HepG2 (cell line): ENCODE results near the gene DDX20. TPM values are rescaled to one million over a fixed set of nuclear protein-coding genes. Genes with fewer than 3 reads are reported as not detected.

Experiments used
- ATAC-seq: fragments of 200-7000 bp; cut with Tn5 transposase; 3 replicates; pipeline ENCODE4 v1.9.1; 2020; ENCODE audit warnings: mild to moderate bottlenecking, moderate library complexity
- BruUV-seq: library from RNA; stranded (reverse); fragments of 400-500 nt; replicated peaks from 2 replicates; lab custom pipeline; 2021; lab: Mats Ljungman, UMichigan
- CTCF ChIA-PET: fragments of 300-600 bp; formaldehyde crosslinking; extraction: SDS; loops from one replicate; lab custom pipeline; 2021; ENCODE audit warnings: low total read pairs, inconsistent platforms, low intra/inter-chr PET ratio; lab: Yijun Ruan, JAX
- POLR2A ChIA-PET: fragments of 350-600 bp; sonication (Branson Sonifier 250); formaldehyde crosslinking; loops from one replicate; lab custom pipeline; 2020; ENCODE audit warnings: antibody characterized with exemption, inconsistent platforms; lab: Yijun Ruan, JAX
- DNase-seq: peaks from one replicate; pipeline ENCODE4 v3.0.0-alpha.2; 2015; ENCODE audit warnings: low spot score
- FAIRE-seq: peaks from 3 replicates; lab custom pipeline; 2011; peaks lifted over from hg19 to GRCh38; lab: Jason Lieb, UNC
- H2AFZ ChIP-seq: one replicate; pipeline ENCODE4 v1.6.1; 2011; ENCODE audit warnings: low read length, inconsistent platforms
- H3K27ac ChIP-seq: fragments of 300-600 bp; 3 replicates; pipeline ENCODE4 v1.8.0; 2011; ENCODE audit warnings: mixed run types, mild to moderate bottlenecking, mixed read lengths, low read length, inconsistent platforms; ENCODE audit not compliant: insufficient read depth; ENCODE audit errors: extremely low read length
- H3K27me3 ChIP-seq, 2 experiments: fragments of 200-600 bp in 1 of 2; 2 replicates in 1 of 2; 3 replicates in 1 of 2; pipeline versions ENCODE4 v1.6.0 to v1.8.0; 2011; ENCODE audit warnings: low read length in 2 of 2, mild to moderate bottlenecking in 2 of 2, moderate library complexity in 2 of 2, inconsistent platforms in 1 of 2; ENCODE audit not compliant: insufficient read depth in 2 of 2, control insufficient read depth in 1 of 2
- H3K36me3 ChIP-seq, 2 experiments: fragments of 200-600 bp in 1 of 2; replicated peaks in 1 of 2; 2 replicates in 1 of 2; 3 replicates in 1 of 2; pipeline versions ENCODE4 v1.5.1 to v1.8.0; 2011; ENCODE audit warnings: low read length in 2 of 2, inconsistent platforms in 1 of 2; ENCODE audit not compliant: insufficient read depth in 2 of 2, control insufficient read depth in 1 of 2
- H3K4me1 ChIP-seq: 2 replicates; pipeline ENCODE4 v1.5.1; 2012; ENCODE audit warnings: low read length, inconsistent platforms; ENCODE audit not compliant: insufficient read depth
- H3K4me2 ChIP-seq: 2 replicates; pipeline ENCODE4 v1.6.0; 2011; ENCODE audit warnings: low read depth, low read length, inconsistent platforms
- H3K4me3 ChIP-seq, 3 experiments: fragments of 200-600 bp in 1 of 3; sonication (generic), shearing (Covaris generic) in 1 of 3; replicated peaks in 1 of 3; 2 replicates each; pipeline ENCODE4 v1.5.1; 2011 to 2016; ENCODE audit warnings: low read length in 3 of 3, inconsistent platforms in 2 of 3, low read depth in 2 of 3, mild to moderate bottlenecking in 2 of 3, control low read depth in 1 of 3, mixed read lengths in 1 of 3; ENCODE audit not compliant: insufficient read depth in 1 of 3
- H3K79me2 ChIP-seq: one replicate; pipeline ENCODE4 v1.6.1; 2011; ENCODE audit warnings: low read length, inconsistent platforms; ENCODE audit not compliant: insufficient read depth
- H3K9ac ChIP-seq: 2 replicates; pipeline ENCODE4 v1.6.0; 2011; ENCODE audit warnings: mild to moderate bottlenecking, low read depth, low read length, inconsistent platforms; ENCODE audit not compliant: insufficient read depth
- H3K9me3 ChIP-seq: 2 replicates; pipeline ENCODE4 v1.5.1; 2012; ENCODE audit warnings: mild to moderate bottlenecking, low read length
- H4K20me1 ChIP-seq: 2 replicates; pipeline ENCODE4 v1.6.0; 2011; ENCODE audit warnings: inconsistent platforms, mild to moderate bottlenecking, low read length, moderate library complexity; ENCODE audit not compliant: insufficient read depth
- FLYWCH1 ChIP-seq: sonication (generic); formaldehyde crosslinking; IDR thresholded peaks from 2 replicates; pipeline ENCODE4 v1.8.1; 2023; ENCODE audit warnings: mild to moderate bottlenecking, missing genetic modification reagents
- HOXA3 ChIP-seq: sonication (generic); formaldehyde crosslinking; IDR thresholded peaks from 2 replicates; pipeline ENCODE4 v1.5.0; 2020; ENCODE audit warnings: missing genetic modification reagents
- KDM4B ChIP-seq: sonication (generic); formaldehyde crosslinking; IDR thresholded peaks from 2 replicates; pipeline ENCODE4 v1.4.0; 2020; ENCODE audit warnings: missing genetic modification reagents
- MIER2 ChIP-seq: IDR thresholded peaks from 2 replicates; pipeline ENCODE4 v1.6.1; 2016; ENCODE audit warnings: missing biosample characterization, missing genetic modification reagents
- SAP130 ChIP-seq: IDR thresholded peaks from 2 replicates; pipeline ENCODE4 v1.6.1; 2016; ENCODE audit warnings: low read depth
- SOX5 ChIP-seq: IDR thresholded peaks from 2 replicates; pipeline ENCODE4 v1.6.1; 2016; ENCODE audit warnings: borderline replicate concordance
- SRF ChIP-seq: IDR thresholded peaks from 2 replicates; pipeline ENCODE4 v1.6.1; 2011; ENCODE audit warnings: mild to moderate bottlenecking, low read depth, low read length, moderate library complexity
- TOE1 ChIP-seq: sonication (generic); formaldehyde crosslinking; IDR thresholded peaks from 2 replicates; pipeline ENCODE4 v1.4.0; 2020; ENCODE audit warnings: mild to moderate bottlenecking, missing genetic modification reagents
- ZNF329 ChIP-seq: sonication (generic); formaldehyde crosslinking; IDR thresholded peaks from 2 replicates; pipeline ENCODE4 v1.9.0; 2021; ENCODE audit warnings: low read depth, mild to moderate bottlenecking, missing genetic modification reagents
- ZNF337 ChIP-seq: sonication (generic); formaldehyde crosslinking; IDR thresholded peaks from 2 replicates; pipeline ENCODE4 v1.5.1; 2020; ENCODE audit warnings: missing genetic modification reagents, low read depth, mild to moderate bottlenecking, borderline replicate concordance
- ZNF891 ChIP-seq: sonication (generic); formaldehyde crosslinking; IDR thresholded peaks from 2 replicates; pipeline ENCODE4 v1.5.0; 2020; ENCODE audit warnings: mild to moderate bottlenecking, missing genetic modification reagents
- WGBS: methylation state at CpG from one replicate; pipeline ENCODE4 v1.1.6; 2017; ENCODE audit warnings: low lambda C conversion rate; 5-methylcytosine and 5-hydroxymethylcytosine counted together
- in situ Hi-C: cut with HindIII; loops from 2 replicates; pipeline ENCODE4 v1.10.0; 2017; ENCODE audit warnings: low pct_unique_long_range_greater_than_20kb; ENCODE audit not compliant: extremely low pct_ligation_motif_present
- intact Hi-C: fragments of 100-400 bp; cut with micrococcal nuclease; formaldehyde crosslinking; loops from one replicate; pipeline ENCODE4 v1.10.0; 2022; ENCODE audit not compliant: unreplicated experiment
- polyA plus RNA-seq, 8 experiments: library from polyadenylated mRNA; depleted of rRNA in 3 of 8; stranded (reverse) in 7 of 8; unstranded in 1 of 8; fragments of >200 nt; fragmentation: Illumina TruSeq in 4 of 8; extraction: Trizol in 4 of 8; gene quantifications; 2 replicates each; pipeline versions ENCODE4 v1.2.1 to v1.2.3, GENCODE V29; 2011 to 2016; ENCODE audit warnings: low read depth in 4 of 8, missing spikeins in 1 of 8, mixed read lengths in 1 of 8; ENCODE audit not compliant: insufficient read depth in 1 of 8
- total RNA-seq, 5 experiments: library from RNA; depleted of rRNA; stranded (reverse); fragments of >200 nt; fragmentation: Illumina TruSeq; extraction: Trizol; gene quantifications; 2 replicates each; pipeline ENCODE4 v1.2.3, GENCODE V29; 2016; ENCODE audit warnings: low read depth in 1 of 5
- TF ChIP-seq, protein P1 (sequence below): sonication (generic); formaldehyde crosslinking; IDR thresholded peaks from 2 replicates; pipeline ENCODE4 v1.5.1; 2020; ENCODE audit warnings: missing genetic modification reagents, mild to moderate bottlenecking, borderline replicate concordance
- TF ChIP-seq, protein P2 (sequence below): sonication (generic); formaldehyde crosslinking; IDR thresholded peaks from 2 replicates; pipeline ENCODE4 v1.4.0; 2020; ENCODE audit warnings: mild to moderate bottlenecking, missing genetic modification reagents
- TF ChIP-seq, protein P3 (sequence below): sonication (generic); formaldehyde crosslinking; IDR thresholded peaks from 2 replicates; pipeline ENCODE4 v1.9.0; 2021; ENCODE audit warnings: missing genetic modification reagents, mild to moderate bottlenecking, borderline replicate concordance
- TF ChIP-seq, protein P4 (sequence below): sonication (generic); formaldehyde crosslinking; IDR thresholded peaks from 2 replicates; pipeline ENCODE4 v1.4.0; 2020; ENCODE audit warnings: missing genetic modification reagents, mild to moderate bottlenecking, borderline replicate concordance
- TF ChIP-seq, protein P5 (sequence below): sonication (generic); formaldehyde crosslinking; IDR thresholded peaks from 2 replicates; pipeline ENCODE4 v1.5.0; 2020; ENCODE audit warnings: mild to moderate bottlenecking, missing genetic modification reagents, moderate library complexity

DDX20 gene
- total and polyA plus RNA-seq, 2 of the 13 experiments (the other 11 are each of a cell fraction or from before 2014, with no cell fraction given): 4.0 to 14.3 TPM

DNA sequence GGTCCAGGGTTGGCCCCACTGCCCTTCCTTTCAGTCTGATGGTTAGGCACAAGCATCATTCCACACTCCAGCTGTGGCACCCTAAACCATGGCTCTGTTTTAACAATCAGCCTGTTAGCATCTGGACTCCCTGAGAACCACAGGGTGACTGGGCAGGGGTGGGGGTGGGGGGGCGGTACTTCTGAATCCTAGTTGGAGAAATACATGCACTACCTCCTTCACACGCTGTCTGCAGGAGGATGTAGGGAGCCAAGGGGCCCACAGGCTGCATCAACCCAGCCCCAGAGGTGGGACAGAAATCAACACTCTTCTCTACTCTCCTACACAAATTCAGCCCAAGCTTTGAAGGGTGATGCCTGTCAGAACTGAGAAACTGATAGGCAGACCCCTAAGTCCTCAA is 23.8 kb downstream of the DDX20 start:
- DNase-seq (no peak), FAIRE-seq (no peak), ATAC-seq (no peak)
- no TSS peak for BruUV-seq
- intact Hi-C loops (no loop called here), in situ Hi-C loops (no loop called here)
- ChIA-PET CTCF (no interaction called here), POLR2A (no interaction called here)
- no peaks in the 10 kb centered on the region for H4K20me1 ChIP-seq
- H3K36me3 ChIP-seq: no peaks in the 10 kb centered on the region
- H3K4me1 ChIP-seq: peaks cover 6% of the 10 kb centered on the region; the same call in 1 of the 2 replicates
- no peaks in the 10 kb centered on the region for H3K9me3 ChIP-seq
- no peak overlapping the region for H2AFZ ChIP-seq
- WGBS: no CpG with 5 or more reads among the region's 2 CpGs
- H3K4me2 ChIP-seq: no peak overlapping the region
- no peak overlapping the region for H3K4me3 ChIP-seq
- H3K79me2 ChIP-seq: no peaks in the 10 kb centered on the region
- no peaks in the 10 kb centered on the region; a peak in 1 of 5 replicates for H3K27me3 ChIP-seq
- H3K9ac ChIP-seq: no peak overlapping the region
- TF ChIP-seq SRF (no peak), MIER2 (CRISPR knock-in tag) (no peak), KDM4B (CRISPR knock-in tag) (no peak), SAP130 (no peak), FLYWCH1 (no peak), TOE1 (CRISPR knock-in tag) (no peak), ZNF891 (no peak), ZNF337 (CRISPR knock-in tag) (no peak), ZNF329 (CRISPR knock-in tag) (no peak), SOX5 (CRISPR knock-in tag) (no peak), HOXA3 (CRISPR knock-in tag) (no peak)
- TF ChIP-seq, protein P1, sequence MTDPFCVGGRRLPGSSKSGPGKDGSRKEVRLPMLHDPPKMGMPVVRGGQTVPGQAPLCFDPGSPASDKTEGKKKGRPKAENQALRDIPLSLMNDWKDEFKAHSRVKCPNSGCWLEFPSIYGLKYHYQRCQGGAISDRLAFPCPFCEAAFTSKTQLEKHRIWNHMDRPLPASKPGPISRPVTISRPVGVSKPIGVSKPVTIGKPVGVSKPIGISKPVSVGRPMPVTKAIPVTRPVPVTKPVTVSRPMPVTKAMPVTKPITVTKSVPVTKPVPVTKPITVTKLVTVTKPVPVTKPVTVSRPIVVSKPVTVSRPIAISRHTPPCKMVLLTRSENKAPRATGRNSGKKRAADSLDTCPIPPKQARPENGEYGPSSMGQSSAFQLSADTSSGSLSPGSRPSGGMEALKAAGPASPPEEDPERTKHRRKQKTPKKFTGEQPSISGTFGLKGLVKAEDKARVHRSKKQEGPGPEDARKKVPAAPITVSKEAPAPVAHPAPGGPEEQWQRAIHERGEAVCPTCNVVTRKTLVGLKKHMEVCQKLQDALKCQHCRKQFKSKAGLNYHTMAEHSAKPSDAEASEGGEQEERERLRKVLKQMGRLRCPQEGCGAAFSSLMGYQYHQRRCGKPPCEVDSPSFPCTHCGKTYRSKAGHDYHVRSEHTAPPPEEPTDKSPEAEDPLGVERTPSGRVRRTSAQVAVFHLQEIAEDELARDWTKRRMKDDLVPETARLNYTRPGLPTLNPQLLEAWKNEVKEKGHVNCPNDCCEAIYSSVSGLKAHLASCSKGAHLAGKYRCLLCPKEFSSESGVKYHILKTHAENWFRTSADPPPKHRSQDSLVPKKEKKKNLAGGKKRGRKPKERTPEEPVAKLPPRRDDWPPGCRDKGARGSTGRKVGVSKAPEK: no peak
- TF ChIP-seq, protein P2, sequence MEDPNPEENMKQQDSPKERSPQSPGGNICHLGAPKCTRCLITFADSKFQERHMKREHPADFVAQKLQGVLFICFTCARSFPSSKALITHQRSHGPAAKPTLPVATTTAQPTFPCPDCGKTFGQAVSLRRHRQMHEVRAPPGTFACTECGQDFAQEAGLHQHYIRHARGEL (CRISPR knock-in tag): no peak
- TF ChIP-seq, protein P3, sequence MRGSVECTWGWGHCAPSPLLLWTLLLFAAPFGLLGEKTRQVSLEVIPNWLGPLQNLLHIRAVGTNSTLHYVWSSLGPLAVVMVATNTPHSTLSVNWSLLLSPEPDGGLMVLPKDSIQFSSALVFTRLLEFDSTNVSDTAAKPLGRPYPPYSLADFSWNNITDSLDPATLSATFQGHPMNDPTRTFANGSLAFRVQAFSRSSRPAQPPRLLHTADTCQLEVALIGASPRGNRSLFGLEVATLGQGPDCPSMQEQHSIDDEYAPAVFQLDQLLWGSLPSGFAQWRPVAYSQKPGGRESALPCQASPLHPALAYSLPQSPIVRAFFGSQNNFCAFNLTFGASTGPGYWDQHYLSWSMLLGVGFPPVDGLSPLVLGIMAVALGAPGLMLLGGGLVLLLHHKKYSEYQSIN (CRISPR knock-in tag): no peak
- TF ChIP-seq, protein P4, sequence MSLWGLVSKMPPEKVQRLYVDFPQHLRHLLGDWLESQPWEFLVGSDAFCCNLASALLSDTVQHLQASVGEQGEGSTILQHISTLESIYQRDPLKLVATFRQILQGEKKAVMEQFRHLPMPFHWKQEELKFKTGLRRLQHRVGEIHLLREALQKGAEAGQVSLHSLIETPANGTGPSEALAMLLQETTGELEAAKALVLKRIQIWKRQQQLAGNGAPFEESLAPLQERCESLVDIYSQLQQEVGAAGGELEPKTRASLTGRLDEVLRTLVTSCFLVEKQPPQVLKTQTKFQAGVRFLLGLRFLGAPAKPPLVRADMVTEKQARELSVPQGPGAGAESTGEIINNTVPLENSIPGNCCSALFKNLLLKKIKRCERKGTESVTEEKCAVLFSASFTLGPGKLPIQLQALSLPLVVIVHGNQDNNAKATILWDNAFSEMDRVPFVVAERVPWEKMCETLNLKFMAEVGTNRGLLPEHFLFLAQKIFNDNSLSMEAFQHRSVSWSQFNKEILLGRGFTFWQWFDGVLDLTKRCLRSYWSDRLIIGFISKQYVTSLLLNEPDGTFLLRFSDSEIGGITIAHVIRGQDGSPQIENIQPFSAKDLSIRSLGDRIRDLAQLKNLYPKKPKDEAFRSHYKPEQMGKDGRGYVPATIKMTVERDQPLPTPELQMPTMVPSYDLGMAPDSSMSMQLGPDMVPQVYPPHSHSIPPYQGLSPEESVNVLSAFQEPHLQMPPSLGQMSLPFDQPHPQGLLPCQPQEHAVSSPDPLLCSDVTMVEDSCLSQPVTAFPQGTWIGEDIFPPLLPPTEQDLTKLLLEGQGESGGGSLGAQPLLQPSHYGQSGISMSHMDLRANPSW: no peak
- TF ChIP-seq, protein P5, sequence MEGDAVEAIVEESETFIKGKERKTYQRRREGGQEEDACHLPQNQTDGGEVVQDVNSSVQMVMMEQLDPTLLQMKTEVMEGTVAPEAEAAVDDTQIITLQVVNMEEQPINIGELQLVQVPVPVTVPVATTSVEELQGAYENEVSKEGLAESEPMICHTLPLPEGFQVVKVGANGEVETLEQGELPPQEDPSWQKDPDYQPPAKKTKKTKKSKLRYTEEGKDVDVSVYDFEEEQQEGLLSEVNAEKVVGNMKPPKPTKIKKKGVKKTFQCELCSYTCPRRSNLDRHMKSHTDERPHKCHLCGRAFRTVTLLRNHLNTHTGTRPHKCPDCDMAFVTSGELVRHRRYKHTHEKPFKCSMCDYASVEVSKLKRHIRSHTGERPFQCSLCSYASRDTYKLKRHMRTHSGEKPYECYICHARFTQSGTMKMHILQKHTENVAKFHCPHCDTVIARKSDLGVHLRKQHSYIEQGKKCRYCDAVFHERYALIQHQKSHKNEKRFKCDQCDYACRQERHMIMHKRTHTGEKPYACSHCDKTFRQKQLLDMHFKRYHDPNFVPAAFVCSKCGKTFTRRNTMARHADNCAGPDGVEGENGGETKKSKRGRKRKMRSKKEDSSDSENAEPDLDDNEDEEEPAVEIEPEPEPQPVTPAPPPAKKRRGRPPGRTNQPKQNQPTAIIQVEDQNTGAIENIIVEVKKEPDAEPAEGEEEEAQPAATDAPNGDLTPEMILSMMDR: no peak
- TF ChIP-seq, all 625 proteins: peak for 0
- H3K27ac ChIP-seq: no peak overlapping the region
